HG02852 (cell line): Measurements from ENCODE around the gene FAHD1.
A peak's percentile ranks its signal among the peaks of the same experiment; 100 is the strongest.

ENCODE experiments used
- ATAC-seq: cut with Tn5 transposase; IDR thresholded peaks from one replicate; pipeline ENCODE4 v1.9.1; 2021; ENCODE audit warnings: mild to moderate bottlenecking, moderate library complexity; ENCODE audit not compliant: unreplicated experiment

Gene FAHD1

DNA sequence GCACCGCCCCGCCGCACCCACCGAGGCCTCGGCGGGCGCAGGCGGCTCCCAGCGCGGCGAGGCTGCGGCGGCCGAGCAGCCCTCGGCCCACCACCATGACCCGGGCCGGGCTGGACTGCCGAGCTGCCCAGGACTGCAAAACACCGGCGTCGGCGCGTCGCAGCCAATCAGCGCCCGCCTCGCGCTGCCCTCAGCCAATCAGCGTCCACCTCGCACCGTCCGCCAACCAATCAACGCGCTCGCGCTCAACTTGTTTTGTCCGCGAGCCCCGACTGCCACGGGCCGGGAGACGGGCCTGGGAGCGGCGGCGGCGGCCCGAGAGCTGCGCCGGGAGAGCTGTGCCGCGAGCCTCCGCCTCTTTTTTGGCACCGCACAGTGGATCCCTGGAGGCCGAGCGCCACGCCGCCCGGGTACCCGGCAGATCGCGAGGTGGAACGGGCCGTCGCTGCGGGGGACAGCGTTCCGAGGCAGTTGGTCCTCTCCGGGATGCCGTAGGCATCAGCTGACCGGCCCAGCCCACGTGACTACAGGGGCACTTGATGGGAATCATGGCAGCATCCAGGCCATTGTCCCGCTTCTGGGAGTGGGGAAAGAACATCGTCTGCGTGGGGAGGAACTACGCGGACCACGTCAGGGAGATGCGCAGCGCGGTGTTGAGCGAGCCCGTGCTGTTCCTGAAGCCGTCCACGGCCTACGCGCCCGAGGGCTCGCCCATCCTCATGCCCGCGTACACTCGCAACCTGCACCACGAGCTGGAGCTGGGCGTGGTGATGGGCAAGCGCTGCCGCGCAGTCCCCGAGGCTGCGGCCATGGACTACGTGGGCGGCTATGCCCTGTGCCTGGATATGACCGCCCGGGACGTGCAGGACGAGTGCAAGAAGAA lies at the start of gene FAHD1, which contains the start of gene HAGH:
TSS of gene FAHD1 (plus strand) at position 516 of the 883 bp plus-strand sequence. CDS start at position 549, 33 bp downstream.
TSS of gene HAGH (minus strand) at position 135 of the 883 bp plus-strand sequence. CDS start at position 97, 38 bp downstream.
- ATAC-seq, result peak; percentile 79

DNA sequence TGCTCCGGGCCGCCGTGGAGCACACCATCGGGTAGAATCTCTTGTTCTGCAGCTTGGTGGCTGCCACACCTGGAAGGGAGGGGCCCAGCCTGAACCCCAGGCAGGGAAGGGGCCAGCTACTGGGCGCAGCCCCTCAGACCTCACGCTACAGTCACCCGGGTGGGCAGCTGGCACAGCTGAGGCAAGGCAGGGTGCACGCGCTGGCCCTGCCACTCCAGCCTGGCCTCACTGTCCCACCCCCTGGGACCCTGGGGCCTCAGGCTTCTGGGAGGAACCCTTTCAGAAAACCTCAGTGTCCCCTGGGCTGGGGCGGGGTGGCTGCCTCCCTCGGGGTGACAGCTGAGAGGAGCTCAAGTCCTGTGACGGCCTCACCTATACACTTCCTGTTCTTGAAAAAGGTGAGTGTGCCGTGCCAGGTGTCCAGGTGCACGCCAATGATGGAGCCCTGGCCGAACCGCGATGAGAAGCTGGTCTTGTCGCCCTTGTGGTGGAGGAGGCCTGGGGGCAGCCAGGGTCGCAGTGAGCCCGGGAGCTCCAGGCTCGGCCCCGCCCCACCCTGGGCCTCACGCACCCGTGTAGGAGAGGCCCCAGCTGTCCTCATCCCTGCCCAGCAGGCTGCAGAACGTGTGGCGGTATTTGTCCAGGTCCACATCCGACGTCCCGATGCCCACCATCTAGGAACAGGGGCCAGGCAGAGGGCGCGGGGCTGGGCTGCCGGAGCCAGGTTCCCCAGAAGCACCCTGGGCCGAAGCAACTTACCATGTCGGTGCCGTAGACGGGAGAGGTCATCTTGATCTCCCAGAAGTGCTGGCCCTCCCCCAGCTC lies 49.4 kb upstream of the FAHD1 start:
- no peak for ATAC-seq

DNA sequence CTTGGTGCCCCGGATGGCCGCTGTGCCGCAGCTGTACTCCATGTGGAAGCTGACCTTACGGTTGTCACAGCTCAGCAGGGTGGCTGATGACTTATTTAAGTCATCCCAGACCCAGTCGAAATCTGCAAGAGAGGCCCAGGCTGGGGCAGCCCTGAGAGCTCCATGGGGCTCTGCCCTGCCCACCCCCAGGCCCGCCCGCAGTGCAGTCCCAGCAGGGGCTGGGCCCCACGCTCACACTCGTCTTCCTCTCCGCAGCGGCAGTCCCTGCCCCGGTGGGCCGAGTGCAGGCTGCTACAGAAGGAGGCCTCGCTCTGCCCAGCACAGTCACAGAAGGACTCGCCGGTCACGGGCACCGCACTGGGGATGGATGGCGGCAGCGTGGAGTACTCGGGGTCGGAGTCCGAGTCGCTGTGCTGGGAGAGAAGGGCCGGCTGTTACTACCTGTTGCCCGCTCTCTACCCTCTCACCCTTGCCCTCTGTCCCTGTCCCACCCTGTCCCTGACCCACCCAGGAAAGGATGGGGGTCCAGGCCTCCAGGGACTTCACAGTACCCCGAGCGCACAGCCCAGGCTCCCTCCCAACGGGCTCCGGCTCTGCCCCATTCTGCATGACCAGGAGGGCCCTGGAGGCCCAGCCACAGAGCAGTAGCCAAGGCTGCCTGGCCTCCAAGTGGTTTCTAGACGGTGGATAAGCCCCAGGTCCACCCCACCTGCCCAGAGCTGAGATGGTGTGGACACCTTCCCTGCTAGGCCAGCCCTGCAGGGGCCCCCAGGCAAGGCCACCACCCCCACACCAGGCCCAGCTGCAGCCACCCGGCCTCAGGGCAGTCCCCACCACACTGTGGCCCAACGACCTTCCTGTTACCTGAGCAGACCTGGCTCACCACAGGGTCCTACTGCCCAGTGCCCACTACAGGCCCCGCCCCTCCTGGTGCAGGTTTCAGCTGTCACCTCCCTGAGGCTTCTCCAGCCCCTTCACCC lies 48.5 kb upstream of the FAHD1 start:
- ATAC-seq, result no peak

DNA sequence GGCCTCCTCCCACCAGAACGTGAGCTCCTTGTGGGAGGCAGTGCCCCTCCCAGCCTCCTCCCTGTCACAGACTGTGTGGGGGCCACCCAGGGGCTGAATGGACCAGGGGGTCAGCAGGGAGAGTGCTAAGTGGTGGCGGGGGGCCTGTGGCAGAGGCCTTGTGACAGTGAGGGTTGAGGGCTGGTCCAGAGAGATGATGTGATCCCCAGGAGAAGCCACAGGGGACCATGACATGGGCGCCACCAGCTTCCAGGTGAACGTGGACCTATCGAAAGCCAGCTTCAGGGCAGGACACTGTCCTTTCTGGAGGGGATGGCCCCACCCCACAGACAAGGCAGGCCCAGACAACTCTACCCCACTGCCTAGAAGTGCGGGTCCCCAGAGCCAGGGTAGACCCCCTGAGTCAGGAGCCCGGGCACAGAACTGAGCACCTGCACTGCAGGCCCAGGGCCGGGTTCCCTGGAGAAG lies 47.7 kb upstream of the FAHD1 start:
- no peak for ATAC-seq

DNA sequence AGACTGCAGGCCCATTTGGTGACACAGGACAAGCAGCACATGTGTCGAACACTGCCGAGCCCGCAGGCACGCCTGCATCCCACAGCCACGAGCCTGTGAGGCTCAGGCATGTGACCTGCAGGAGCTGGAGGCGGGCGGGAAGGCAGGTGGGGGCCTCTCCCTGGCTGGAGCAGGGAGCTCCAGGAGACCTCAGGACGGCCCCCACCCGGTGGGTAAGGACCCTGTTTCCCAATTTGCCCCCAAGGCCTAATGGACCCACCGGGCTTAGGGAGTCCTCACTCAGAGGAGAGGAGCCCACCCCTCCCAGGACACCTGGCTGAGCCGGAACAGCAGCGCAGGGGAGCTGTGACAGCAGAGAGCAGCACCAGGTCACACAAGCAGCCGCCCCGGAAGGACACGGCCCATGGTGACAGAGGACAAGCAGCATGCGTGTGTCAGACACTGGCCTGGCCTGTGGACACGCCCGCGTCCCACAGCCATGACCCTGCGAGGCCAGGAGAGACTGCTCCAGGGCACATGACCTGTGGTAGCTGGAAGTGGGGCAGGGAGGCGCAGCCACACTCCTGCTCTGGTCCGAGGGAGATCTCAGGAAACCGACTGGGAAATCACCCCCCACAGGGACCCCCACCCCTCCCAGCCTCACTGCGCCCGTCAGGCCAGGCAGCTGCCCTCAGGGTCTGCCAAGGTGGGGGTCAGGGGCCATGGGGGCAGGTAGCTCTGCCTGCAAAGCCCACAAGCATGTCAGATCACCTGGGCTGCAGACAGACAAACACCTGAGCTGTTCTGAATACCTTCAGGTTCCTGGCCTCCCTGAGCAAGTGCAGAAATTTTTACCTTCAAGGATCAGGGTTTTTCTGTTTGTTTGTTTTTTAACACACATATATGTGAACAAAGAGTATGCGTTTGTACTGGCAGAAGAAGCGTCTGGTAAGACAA lies 47.0 kb upstream of the FAHD1 start:
- ATAC-seq, result no peak

DNA sequence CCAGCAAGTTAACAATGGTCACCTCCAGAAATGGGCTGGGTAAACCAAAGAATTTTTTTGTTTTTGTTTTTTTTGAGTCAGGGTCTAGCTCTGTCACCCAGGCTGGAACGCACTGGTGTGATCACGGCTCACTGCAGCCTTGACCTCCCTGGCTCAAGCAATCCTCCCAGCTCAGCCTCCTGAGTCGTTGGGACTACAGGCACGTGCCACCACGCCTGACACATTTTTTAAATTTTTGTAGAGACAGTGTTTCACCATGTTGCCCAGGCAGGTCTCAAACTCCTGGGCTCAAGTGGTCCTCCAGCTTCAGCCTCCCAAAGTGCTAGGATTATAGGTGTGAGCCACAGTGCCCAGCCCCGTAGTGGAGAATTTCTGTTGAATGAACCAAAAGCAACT lies 46.3 kb upstream of the FAHD1 start:
- ATAC-seq, result no peak

DNA sequence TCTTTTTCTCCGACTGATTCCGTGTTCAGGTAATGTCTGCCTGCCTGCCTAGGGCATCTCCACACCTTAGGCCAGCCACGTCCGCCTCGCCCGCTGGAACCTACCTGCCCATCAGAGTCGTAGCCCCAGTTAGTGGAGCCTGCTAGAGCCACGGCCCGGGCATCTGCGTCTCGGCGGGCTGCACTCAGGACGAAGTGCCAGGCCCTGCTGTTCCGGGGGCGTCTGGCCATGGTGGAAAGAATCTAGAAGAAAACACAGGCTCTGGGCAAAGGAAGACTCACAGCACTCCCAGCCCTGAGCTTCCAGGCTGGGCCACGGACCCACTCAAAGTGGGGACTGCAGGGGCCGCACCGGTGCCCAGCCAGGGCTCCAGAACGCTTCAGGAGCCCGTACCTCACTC lies 45.8 kb upstream of the FAHD1 start:
- no peak for ATAC-seq

DNA sequence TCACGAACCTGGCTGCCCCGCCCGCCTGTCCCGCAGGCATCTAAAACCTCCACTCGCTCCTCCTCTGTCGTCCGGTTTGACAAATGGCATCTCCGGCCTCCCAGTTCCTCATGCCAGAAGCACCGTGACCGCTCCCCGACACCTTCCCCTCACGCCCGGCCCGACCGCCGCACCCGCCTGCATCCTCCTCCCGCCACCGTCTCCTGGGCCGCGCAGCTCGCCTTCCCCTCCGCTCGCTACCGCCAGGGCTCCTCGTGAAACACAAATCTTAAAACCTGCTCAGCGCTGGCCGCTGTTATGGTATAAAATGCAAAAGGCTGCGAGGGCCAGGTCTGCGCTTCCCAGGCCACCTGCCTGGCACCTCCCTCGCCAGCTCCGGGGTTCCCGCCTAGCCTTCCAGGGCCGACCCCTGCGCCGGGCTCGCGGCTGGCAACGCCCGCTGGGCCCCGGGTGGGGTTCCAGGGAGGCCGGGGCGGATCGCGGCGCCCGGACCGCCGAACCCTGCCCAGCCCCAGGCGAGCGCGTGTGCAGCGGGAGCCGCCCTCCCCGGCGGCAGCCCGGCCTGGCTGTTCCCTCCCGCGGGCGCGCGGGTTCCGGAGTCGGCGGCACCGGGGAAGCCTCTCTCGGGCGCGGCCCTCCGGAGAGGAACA lies 45.1 kb upstream of the FAHD1 start:
- ATAC-seq, result peak; percentile 5

DNA sequence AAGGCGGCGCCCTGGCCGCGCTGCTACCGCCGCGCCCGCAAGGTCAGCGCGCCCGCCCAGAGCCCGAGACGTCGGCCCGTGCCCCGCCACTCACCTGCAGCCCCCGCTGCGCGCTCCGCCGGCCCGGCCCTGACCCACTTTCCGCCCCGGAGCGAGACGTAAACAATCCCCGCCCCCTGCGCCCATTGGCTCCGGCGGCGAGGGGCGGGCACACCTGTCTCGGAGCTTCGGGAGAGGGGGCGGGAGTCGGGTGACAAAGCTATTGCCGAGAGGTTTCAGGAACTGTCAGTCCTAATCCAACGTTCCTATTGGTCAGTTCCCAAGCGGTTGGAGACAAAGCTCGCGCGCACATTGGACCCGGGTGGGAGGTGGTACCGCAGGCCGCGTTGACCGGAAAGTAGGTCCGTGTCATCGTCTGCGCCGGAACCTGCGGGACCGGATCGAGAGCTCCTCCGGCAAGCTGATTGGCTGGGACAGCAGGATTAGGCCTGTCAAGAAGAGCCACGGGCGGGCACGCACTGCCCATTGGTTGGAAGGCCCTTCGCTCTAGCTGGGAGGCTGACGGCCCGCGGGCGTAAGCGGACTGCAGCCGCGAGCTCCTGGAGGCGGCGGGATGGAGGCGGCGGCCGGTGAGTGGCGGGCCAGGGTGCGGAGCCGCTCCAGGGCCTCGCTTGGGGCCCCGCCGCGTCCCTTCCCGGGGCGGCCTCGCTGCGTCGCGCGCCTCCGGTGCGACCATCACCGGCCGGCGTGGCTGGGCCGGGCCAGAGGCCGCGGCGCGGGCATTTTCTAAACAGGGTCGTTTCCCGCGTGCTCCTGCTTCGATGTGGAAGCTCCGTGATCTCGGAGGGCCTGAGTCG lies 44.4 kb upstream of the FAHD1 start, which contains the start of the genes NUBP2 and SPSB3:
TSS of gene NUBP2 (plus strand) at position 553 of the 857 bp plus-strand sequence. CDS start at position 614, 61 bp downstream.
TSS of gene SPSB3 (minus strand) at position 164 of the 857 bp plus-strand sequence. CDS start 1,088 bp downstream, outside the sequence.
- ATAC-seq, result peak; percentile 86

DNA sequence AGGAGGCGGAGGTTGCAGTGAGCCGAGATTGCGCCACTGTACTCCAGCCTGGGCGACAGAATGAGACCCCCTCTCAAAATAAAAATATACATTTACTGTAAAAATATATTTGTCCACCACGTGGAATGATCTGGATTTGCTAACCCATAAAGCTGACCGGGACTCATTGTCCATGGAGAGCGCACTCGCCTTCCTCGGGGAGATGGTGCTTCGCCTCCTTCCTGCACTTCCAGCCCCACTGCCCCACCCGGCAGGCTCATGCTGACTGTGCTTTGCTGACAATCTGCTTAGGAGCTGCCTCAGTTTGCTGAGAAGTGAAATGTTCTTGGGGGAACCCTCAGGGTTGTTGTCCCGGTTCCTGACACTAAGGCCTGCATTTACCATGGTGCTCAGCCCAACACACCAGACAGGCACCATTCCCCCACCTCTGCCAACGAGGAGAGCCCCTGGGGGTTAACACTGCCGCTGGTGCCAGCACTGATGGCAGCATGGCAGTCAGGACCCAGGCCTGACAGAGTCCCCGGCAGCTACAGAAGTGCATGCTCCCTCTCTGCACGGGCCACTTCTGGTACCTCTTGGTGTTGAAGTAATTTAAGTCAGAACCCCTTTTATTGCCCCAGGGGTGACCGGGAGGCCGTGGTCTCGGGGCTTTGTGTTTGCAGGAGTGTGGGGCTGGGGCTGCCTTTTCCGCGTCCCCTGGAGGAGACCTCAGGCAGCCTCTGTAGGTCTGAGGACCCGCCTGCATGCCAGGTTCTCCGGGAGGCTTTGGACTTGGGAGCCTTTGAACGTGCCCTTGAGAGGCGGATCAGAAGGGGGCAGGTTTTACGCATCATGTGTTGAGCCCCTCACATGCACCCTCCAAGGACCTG lies 41.8 kb upstream of the FAHD1 start:
- ATAC-seq, result no peak

DNA sequence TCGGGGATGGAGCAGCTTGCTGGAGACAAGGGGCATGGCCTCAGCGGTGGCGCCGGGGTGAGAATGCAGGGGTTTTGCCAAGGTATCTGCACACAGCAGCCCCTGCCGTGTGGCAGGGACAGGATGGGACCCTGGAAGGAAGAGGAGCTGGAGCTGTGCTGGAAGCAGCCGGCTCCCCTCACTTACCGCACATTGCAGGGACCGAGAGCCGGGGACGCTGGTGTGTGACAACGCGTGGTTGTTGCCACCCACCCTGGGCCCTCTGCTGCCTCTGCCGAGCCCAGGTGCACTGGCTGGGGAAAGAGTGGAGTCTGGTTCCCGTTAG lies 41.2 kb upstream of the FAHD1 start:
- ATAC-seq, result no peak

DNA sequence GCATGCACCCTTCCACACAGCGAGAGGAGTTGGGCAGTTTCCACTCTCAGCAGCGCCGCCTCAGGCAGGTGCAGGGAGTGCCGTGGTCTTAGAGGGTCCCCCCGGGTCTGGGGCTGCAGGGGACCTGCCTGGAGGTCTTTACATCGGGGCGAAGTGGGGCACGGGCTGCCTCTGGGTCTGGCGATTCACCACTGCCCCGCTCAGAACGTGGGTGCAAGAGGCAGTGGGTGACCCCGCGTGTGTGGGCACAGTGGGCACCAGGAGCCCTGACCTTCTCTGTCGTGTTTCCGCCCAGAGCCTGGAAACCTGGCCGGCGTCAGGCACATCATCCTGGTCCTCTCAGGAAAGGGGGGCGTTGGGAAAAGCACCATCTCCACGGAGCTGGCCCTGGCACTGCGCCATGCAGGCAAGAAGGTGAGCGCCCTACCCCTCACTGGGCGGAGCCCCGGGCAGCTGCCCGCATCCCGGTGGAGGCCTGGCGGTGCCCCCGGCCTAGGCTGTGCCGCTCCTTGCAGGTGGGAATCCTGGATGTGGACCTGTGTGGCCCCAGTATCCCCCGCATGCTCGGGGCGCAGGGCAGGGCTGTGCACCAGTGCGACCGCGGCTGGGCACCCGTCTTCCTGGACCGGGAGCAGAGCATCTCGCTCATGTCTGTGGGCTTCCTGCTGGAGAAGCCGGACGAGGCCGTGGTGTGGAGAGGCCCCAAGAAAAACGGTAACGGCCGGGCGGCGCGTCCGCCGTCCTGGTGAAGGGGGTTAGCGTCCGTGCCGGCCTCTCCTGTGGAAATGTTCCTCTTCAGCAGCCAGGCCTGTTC lies 40.6 kb upstream of the FAHD1 start:
- no peak for ATAC-seq

DNA sequence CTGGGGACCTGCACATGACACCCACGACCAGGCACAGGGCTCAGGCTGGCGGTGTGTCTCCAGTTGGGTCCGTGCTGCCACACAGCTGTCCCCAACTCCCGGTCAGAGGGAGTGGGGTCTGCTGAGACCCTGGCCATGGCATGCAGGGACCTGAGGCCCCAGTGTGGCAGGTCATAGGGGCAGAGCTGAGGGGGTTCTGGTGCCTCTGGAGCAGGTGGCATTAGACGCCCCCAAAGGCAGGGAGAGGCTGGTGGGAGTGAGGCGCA lies 40.0 kb upstream of the FAHD1 start:
- ATAC-seq, result no peak

DNA sequence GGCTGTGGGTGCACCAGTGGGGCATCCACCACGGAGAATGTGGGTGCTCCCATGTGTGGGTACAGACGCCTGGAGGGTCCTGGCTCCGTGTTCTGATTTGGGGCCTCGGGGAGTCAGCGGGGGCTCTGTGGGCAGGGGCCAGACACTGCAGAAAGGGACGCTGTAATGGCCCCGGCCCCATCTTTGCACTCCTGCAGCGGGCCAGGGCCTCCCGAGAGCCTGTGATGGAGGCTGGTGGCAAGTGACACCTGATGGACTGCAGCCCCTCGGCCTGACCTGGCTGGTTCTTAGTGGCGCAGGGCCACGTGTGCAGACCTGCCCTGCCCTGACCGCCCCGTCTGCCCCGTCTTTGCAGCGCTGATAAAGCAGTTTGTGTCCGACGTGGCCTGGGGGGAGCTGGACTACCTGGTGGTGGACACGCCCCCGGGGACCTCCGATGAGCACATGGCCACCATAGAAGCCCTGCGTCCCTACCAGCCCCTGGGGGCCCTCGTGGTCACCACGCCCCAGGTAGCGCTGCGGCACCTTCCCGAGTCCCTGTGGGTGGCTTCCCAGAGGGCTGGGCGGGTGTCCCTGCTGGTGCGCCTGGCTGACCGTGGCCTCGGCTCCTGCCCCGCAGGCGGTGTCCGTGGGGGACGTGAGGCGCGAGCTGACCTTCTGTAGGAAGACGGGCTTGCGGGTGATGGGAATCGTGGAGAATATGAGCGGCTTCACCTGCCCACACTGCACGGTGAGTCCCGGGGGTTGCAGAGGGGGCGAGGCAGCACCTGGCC lies 39.5 kb upstream of the FAHD1 start:
- ATAC-seq, result no peak

DNA sequence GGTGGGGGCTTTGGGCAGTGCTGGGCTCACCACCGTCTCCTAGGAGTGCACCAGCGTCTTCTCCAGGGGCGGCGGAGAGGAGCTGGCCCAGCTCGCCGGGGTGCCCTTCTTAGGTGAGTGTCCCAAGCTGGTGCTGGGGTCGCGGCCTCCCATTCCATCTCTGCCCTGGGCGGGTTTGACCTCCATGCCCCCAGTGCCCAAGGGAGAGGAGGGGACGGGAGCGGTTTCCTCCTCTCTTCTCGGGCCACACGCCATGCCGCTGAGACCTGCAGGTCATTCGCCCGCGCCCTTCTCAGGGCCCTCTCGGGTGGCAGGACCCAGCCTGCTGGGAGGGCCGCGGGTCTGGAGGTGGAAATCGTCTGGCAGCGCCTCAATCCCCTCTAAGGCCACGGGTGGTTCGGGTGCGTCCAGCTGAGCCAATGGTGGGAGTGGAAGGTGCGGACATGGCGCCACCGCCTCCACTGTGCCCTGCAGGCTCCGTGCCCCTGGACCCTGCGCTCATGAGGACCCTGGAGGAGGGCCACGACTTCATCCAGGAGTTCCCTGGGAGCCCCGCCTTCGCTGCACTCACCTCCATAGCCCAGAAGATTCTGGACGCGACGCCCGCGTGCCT lies 38.8 kb upstream of the FAHD1 start:
- no peak for ATAC-seq
